IMR-90 (cell line): ENCODE results near the gene RXFP3. TPM values are rescaled to one million over a fixed set of nuclear protein-coding genes. Genes with fewer than 3 reads are reported as not detected.

Experiments
- ATAC-seq: fragments of 200-7000 bp; cut with Tn5 transposase; 2 replicates; pipeline ENCODE4 v1.9.1; 2020; ENCODE audit warnings: low read depth, mild to moderate bottlenecking, moderate library complexity
- BruUV-seq: library from RNA; stranded (reverse); fragments of 400-500 nt; replicated peaks from 2 replicates; lab custom pipeline; 2021; lab: Mats Ljungman, UMichigan
- CTCF ChIA-PET: fragments of 300-600 bp; formaldehyde crosslinking; extraction: SDS; loops from one replicate; lab custom pipeline; 2021; ENCODE audit warnings: antibody characterized with exemption; lab: Yijun Ruan, JAX
- POLR2A ChIA-PET: fragments of 300-600 bp; sonication (Branson Sonifier 250); formaldehyde crosslinking; loops from one replicate; lab custom pipeline; 2022; ENCODE audit warnings: antibody characterized with exemption; ENCODE audit not compliant: unreplicated experiment; lab: Charles Lee
- DNase-seq: peaks from one replicate; pipeline ENCODE4 v3.0.0; 2013
- H2AFZ ChIP-seq: replicated peaks from 2 replicates; pipeline ENCODE3; 2013; ENCODE audit warnings: low read length, mild to moderate bottlenecking; ENCODE audit not compliant: poor library complexity
- H2AK5ac ChIP-seq: 2 replicates; pipeline ENCODE4 v1.6.1; 2013; ENCODE audit warnings: low read depth, low read length, inconsistent platforms
- H2AK9ac ChIP-seq: replicated peaks from 2 replicates; pipeline ENCODE3; 2013; ENCODE audit warnings: mild to moderate bottlenecking, low read depth, low read length, moderate library complexity; ENCODE audit not compliant: poor library complexity
- H2BK120ac ChIP-seq: 2 replicates; pipeline ENCODE4 v1.6.1; 2013; ENCODE audit warnings: low read depth, low read length, inconsistent platforms
- H2BK15ac ChIP-seq: 3 replicates; pipeline ENCODE4 v1.6.1; 2013; ENCODE audit warnings: low read depth, low read length, inconsistent platforms
- H2BK20ac ChIP-seq: 2 replicates; pipeline ENCODE4 v1.6.1; 2013; ENCODE audit warnings: low read depth, mild to moderate bottlenecking, inconsistent platforms, low read length, moderate library complexity
- H2BK5ac ChIP-seq: 2 replicates; pipeline ENCODE4 v1.6.1; 2013; ENCODE audit warnings: mild to moderate bottlenecking, low read depth, low read length, inconsistent platforms; ENCODE audit not compliant: poor library complexity, severe bottlenecking
- H3K14ac ChIP-seq: replicated peaks from 2 replicates; pipeline ENCODE4 v1.6.1; 2013; ENCODE audit warnings: low read depth, low read length, inconsistent platforms
- H3K18ac ChIP-seq: 2 replicates; pipeline ENCODE4 v1.6.1; 2013; ENCODE audit warnings: low read depth, low read length, control low read depth
- H3K23ac ChIP-seq: 2 replicates; pipeline ENCODE4 v1.6.1; 2013; ENCODE audit warnings: low read depth, low read length, inconsistent platforms
- H3K27ac ChIP-seq: 2 replicates; pipeline ENCODE4 v1.5.1; 2013; ENCODE audit warnings: mild to moderate bottlenecking, control low read depth, low read length; ENCODE audit not compliant: insufficient read depth
- H3K27me3 ChIP-seq: 2 replicates; pipeline ENCODE4 v1.6.1; 2013; ENCODE audit warnings: low read length; ENCODE audit not compliant: control insufficient read depth, insufficient read depth
- H3K36me3 ChIP-seq: 2 replicates; pipeline ENCODE4 v1.6.1; 2013; ENCODE audit warnings: low read length, mixed read lengths; ENCODE audit not compliant: control insufficient read depth, insufficient read depth
- H3K4ac ChIP-seq: 2 replicates; pipeline ENCODE4 v1.6.1; 2013; ENCODE audit warnings: low read depth, low read length, inconsistent platforms
- H3K4me1 ChIP-seq: 2 replicates; pipeline ENCODE4 v1.6.1; 2013; ENCODE audit warnings: low read length, mixed read lengths; ENCODE audit not compliant: control insufficient read depth, insufficient read depth
- H3K4me2 ChIP-seq: 2 replicates; pipeline ENCODE4 v1.6.1; 2013; ENCODE audit warnings: low read depth, mild to moderate bottlenecking, control low read depth, low read length, moderate library complexity
- H3K4me3 ChIP-seq: 2 replicates; pipeline ENCODE4 v1.5.1; 2013; ENCODE audit warnings: low read depth, mild to moderate bottlenecking, control low read depth, low read length, moderate library complexity; ENCODE audit not compliant: insufficient read depth
- H3K56ac ChIP-seq: 2 replicates; pipeline ENCODE4 v1.6.1; 2013; ENCODE audit warnings: low read length, inconsistent platforms; ENCODE audit not compliant: insufficient read depth; ENCODE audit errors: extremely low read depth
- H3K79me1 ChIP-seq, 2 experiments: 2 replicates each; pipeline ENCODE4 v1.6.1; 2013; ENCODE audit warnings: low read length in 2 of 2, inconsistent platforms in 1 of 2, low read depth in 1 of 2
- H3K9ac ChIP-seq: 2 replicates; pipeline ENCODE4 v1.6.1; 2013; ENCODE audit warnings: low read depth, low read length, control low read depth
- H3K9me1 ChIP-seq: 2 replicates; pipeline ENCODE4 v1.6.1; 2013; ENCODE audit warnings: low read length, inconsistent platforms; ENCODE audit not compliant: insufficient read depth
- H3K9me3 ChIP-seq: 2 replicates; pipeline ENCODE4 v1.6.1; 2013; ENCODE audit warnings: low read length; ENCODE audit not compliant: control insufficient read depth, insufficient read depth
- H4K20me1 ChIP-seq: 2 replicates; pipeline ENCODE4 v1.6.1; 2013; ENCODE audit warnings: low read length, inconsistent platforms; ENCODE audit not compliant: insufficient read depth
- H4K5ac ChIP-seq: 2 replicates; pipeline ENCODE4 v1.6.1; 2013; ENCODE audit warnings: mild to moderate bottlenecking, low read depth, low read length, control low read depth
- H4K8ac ChIP-seq, 2 experiments: 2 replicates each; pipeline ENCODE4 v1.6.1; 2013; ENCODE audit warnings: low read depth in 2 of 2, low read length in 2 of 2, control low read depth in 1 of 2, inconsistent platforms in 1 of 2
- H4K91ac ChIP-seq: 2 replicates; pipeline ENCODE4 v1.6.1; 2013; ENCODE audit warnings: low read depth, low read length, inconsistent platforms; ENCODE audit not compliant: insufficient read depth
- BHLHE40 ChIP-seq: fragments of 150-350 bp; IDR thresholded peaks from 2 replicates; pipeline ENCODE4 v1.6.1; 2016; ENCODE audit warnings: mild to moderate bottlenecking, low read depth, low read length
- CEBPB ChIP-seq: IDR thresholded peaks from 2 replicates; pipeline ENCODE4 v1.6.1; 2012; ENCODE audit warnings: low read depth, low read length, improper control_type of control experiment
- CHD1 ChIP-seq: IDR thresholded peaks from 2 replicates; pipeline ENCODE4 v1.6.1; 2012; ENCODE audit warnings: low read depth, low read length, improper control_type of control experiment
- ELK1 ChIP-seq: fragments of 150-350 bp; IDR thresholded peaks from 2 replicates; pipeline ENCODE4 v1.6.1; 2016; ENCODE audit warnings: low read depth, mild to moderate bottlenecking, low read length, moderate library complexity, borderline replicate concordance
- FOS ChIP-seq: fragments of 150-350 bp; IDR thresholded peaks from 2 replicates; pipeline ENCODE4 v1.6.1; 2016; ENCODE audit warnings: low read depth, low read length
- MAFK ChIP-seq: IDR thresholded peaks from 2 replicates; pipeline ENCODE4 v1.6.1; 2012; ENCODE audit warnings: low read depth, low read length, improper control_type of control experiment
- MAZ ChIP-seq: IDR thresholded peaks from 2 replicates; pipeline ENCODE4 v1.6.1; 2012; ENCODE audit warnings: low read depth, mild to moderate bottlenecking, low read length, improper control_type of control experiment, moderate library complexity, borderline replicate concordance
- MXI1 ChIP-seq: IDR thresholded peaks from 2 replicates; pipeline ENCODE4 v1.6.1; 2012; ENCODE audit warnings: low read depth, mild to moderate bottlenecking, low read length, moderate library complexity, borderline replicate concordance
- NFE2L2 ChIP-seq: fragments of 150-350 bp; IDR thresholded peaks from 2 replicates; pipeline ENCODE4 v1.6.1; 2016; ENCODE audit warnings: low read depth, mild to moderate bottlenecking, low read length
- POLR2A ChIP-seq: IDR thresholded peaks from 2 replicates; pipeline ENCODE4 v1.6.1; 2012; ENCODE audit warnings: mild to moderate bottlenecking, low read depth, low read length
- RAD21 ChIP-seq: IDR thresholded peaks from 2 replicates; pipeline ENCODE4 v1.6.1; 2012; ENCODE audit warnings: low read length, improper control_type of control experiment
- RCOR1 ChIP-seq: IDR thresholded peaks from 2 replicates; pipeline ENCODE4 v1.6.1; 2012; ENCODE audit warnings: mild to moderate bottlenecking, low read length, improper control_type of control experiment; ENCODE audit not compliant: insufficient replicate concordance
- RFX5 ChIP-seq: IDR thresholded peaks from 2 replicates; pipeline ENCODE4 v1.8.0; 2012; ENCODE audit warnings: low read depth, mild to moderate bottlenecking, low read length, moderate library complexity
- SMC3 ChIP-seq: fragments of 150-350 bp; IDR thresholded peaks from 2 replicates; pipeline ENCODE4 v1.6.1; 2016; ENCODE audit warnings: low read depth, mild to moderate bottlenecking, antibody characterized with exemption, low read length, moderate library complexity
- USF2 ChIP-seq: fragments of 150-350 bp; IDR thresholded peaks from 2 replicates; pipeline ENCODE4 v1.6.1; 2017; ENCODE audit warnings: mild to moderate bottlenecking, antibody characterized with exemption, low read length, low read depth
- WGBS, 2 experiments: methylation state at CpG; one replicate each; pipeline versions ENCODE4 v1.1.5 to v1.1.7; 2013; ENCODE audit warnings: missing lambda C conversion rate in 2 of 2; ENCODE audit not compliant: insufficient read length in 1 of 2; ENCODE audit errors: extremely low coverage in 2 of 2; 5-methylcytosine and 5-hydroxymethylcytosine counted together
- dilution Hi-C: fragments of 300-500 bp; cut with HindIII; formaldehyde crosslinking; loops from one replicate; pipeline ENCODE4 v1.14.3; 2018; ENCODE audit warnings: low sequenced_read_pairs; ENCODE audit not compliant: unreplicated experiment
- in situ Hi-C: fragments of 300-500 bp; cut with MboI; formaldehyde crosslinking; loops from 3 replicates; pipeline ENCODE4 v1.14.3; 2019; ENCODE audit warnings: low sequenced_read_pairs, inconsistent platforms, mixed read lengths
- intact Hi-C: fragments of 100-400 bp; cut with micrococcal nuclease; formaldehyde crosslinking; loops from 2 replicates; pipeline ENCODE4 v1.10.0; 2022
- polyA plus RNA-seq, 3 experiments: library from polyadenylated mRNA; depleted of rRNA; stranded (reverse); fragments of >200 nt; gene quantifications; 2 replicates each; pipeline ENCODE4 v1.2.3, GENCODE V29; 2012; ENCODE audit warnings: low replicate concordance in 1 of 3
- total RNA-seq: library from RNA; depleted of rRNA; stranded (reverse); fragments of >200 nt; gene quantifications from 2 replicates; pipeline ENCODE4 v1.2.3, GENCODE V29; 2012
- TF ChIP-seq, protein P1 (sequence below): conservative IDR thresholded peaks from 2 replicates; pipeline ENCODE4 v1.5.1; 2012; ENCODE audit warnings: mild to moderate bottlenecking, low read depth, low read length, improper control_type of control experiment

Gene RXFP3
- total and polyA plus RNA-seq, 2 of the 4 experiments (the other 2 are of a cell fraction) = not detected

DNA sequence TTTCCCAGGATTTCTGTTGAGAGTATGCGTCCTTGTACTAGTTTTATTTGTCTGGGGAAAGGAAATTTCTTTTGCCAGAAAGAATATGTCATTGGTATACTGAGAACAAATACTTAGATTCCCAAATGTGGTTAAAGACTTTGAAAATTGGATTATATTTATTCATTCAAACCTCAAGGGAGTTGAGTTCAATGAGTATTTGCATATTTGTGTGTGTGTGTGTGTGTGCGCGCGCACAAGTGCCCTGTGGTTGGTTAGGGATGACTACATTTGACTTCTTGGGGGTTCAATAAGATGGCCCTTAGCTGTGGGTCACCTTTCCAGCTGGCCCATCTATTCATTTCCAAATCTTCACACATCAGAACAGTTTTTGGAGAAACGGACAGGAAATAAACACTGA lies 4.9 kb downstream of the RXFP3 start:
- peaks cover 78% of the 10 kb centered on the region for H3K27me3 ChIP-seq
- no CpG with 5 or more reads among the region's 5 CpGs for WGBS, 2 experiments
- no peak overlapping the region for H4K5ac ChIP-seq
- H3K36me3 ChIP-seq = no peaks in the 10 kb centered on the region
- H4K91ac ChIP-seq = no peak overlapping the region
- H3K79me1 ChIP-seq = no peaks in the 10 kb centered on the region
- H3K9ac ChIP-seq = no peak overlapping the region
- no TSS peak for BruUV-seq
- intact Hi-C loops (no loop called here), dilution Hi-C loops (no loop called here), in situ Hi-C loops (no loop called here)
- no peak overlapping the region for H3K4me3 ChIP-seq
- POLR2A ChIA-PET = no interaction called here
- no peak overlapping the region for H2BK15ac ChIP-seq
- no peaks in the 10 kb centered on the region for H3K4me1 ChIP-seq
- no peak overlapping the region for H4K8ac ChIP-seq
- no peak overlapping the region for H2BK120ac ChIP-seq
- no peaks in the 10 kb centered on the region for H4K20me1 ChIP-seq
- CTCF ChIA-PET = no interaction called here
- H2BK20ac ChIP-seq = no peak overlapping the region
- H3K4me2 ChIP-seq = no peak overlapping the region
- H2AFZ ChIP-seq = no peak overlapping the region
- no peak overlapping the region for H3K18ac ChIP-seq
- no peak for DNase-seq
- H3K56ac ChIP-seq = no peak overlapping the region
- H3K9me3 ChIP-seq = peaks cover 5% of the 10 kb centered on the region; the same call in 1 of the 2 replicates
- no peak overlapping the region for H3K14ac ChIP-seq
- H2AK9ac ChIP-seq = no peak overlapping the region
- H3K27ac ChIP-seq = no peak overlapping the region
- no peaks in the 10 kb centered on the region for H3K9me1 ChIP-seq
- no peak overlapping the region for H3K23ac ChIP-seq
- ATAC-seq = no peak
- no peak overlapping the region for H2AK5ac ChIP-seq
- TF ChIP-seq USF2 = no peak
- TF ChIP-seq RAD21 = no peak
- no peak for TF ChIP-seq RFX5
- no peak for TF ChIP-seq CEBPB
- no peak for TF ChIP-seq BHLHE40
- no peak for TF ChIP-seq MAZ
- no peak for TF ChIP-seq ELK1
- no peak for TF ChIP-seq POLR2A
- TF ChIP-seq, protein P1, sequence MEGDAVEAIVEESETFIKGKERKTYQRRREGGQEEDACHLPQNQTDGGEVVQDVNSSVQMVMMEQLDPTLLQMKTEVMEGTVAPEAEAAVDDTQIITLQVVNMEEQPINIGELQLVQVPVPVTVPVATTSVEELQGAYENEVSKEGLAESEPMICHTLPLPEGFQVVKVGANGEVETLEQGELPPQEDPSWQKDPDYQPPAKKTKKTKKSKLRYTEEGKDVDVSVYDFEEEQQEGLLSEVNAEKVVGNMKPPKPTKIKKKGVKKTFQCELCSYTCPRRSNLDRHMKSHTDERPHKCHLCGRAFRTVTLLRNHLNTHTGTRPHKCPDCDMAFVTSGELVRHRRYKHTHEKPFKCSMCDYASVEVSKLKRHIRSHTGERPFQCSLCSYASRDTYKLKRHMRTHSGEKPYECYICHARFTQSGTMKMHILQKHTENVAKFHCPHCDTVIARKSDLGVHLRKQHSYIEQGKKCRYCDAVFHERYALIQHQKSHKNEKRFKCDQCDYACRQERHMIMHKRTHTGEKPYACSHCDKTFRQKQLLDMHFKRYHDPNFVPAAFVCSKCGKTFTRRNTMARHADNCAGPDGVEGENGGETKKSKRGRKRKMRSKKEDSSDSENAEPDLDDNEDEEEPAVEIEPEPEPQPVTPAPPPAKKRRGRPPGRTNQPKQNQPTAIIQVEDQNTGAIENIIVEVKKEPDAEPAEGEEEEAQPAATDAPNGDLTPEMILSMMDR = no peak
- no peak for TF ChIP-seq MAFK
- no peak for TF ChIP-seq MXI1
- TF ChIP-seq FOS = no peak
- TF ChIP-seq SMC3 = no peak
- TF ChIP-seq CHD1 = no peak
- TF ChIP-seq RCOR1 = no peak
- TF ChIP-seq NFE2L2 = no peak
- H2BK5ac ChIP-seq = no peak overlapping the region
- no peak overlapping the region for H3K4ac ChIP-seq
